ENCODE data around the gene LRP11. TPM values are rescaled to one million over a fixed set of nuclear protein-coding genes. Genes with fewer than 3 reads are reported as not detected.

LRP11 gene
- total and polyA plus RNA-seq, 2 of the 13 experiments (the other 11 are each of a cell fraction or from before 2014, with no cell fraction given) = 32.4 to 48.9 TPM

- TF ChIP-seq, protein P1, sequence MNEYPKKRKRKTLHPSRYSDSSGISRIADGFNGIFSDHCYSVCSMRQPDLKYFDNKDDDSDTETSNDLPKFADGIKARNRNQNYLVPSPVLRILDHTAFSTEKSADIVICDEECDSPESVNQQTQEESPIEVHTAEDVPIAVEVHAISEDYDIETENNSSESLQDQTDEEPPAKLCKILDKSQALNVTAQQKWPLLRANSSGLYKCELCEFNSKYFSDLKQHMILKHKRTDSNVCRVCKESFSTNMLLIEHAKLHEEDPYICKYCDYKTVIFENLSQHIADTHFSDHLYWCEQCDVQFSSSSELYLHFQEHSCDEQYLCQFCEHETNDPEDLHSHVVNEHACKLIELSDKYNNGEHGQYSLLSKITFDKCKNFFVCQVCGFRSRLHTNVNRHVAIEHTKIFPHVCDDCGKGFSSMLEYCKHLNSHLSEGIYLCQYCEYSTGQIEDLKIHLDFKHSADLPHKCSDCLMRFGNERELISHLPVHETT (CRISPR knock-in tag; conservative IDR thresholded peaks at IDR 0.05) = peak; percentile 12; the same call in 1 of the 2 replicates
- peak; percentile 93; the same call in 1 of the 2 replicates for TF ChIP-seq TARDBP (CRISPR knock-in tag; IDR thresholded peaks at IDR 0.05)
- TF ChIP-seq, protein P2, sequence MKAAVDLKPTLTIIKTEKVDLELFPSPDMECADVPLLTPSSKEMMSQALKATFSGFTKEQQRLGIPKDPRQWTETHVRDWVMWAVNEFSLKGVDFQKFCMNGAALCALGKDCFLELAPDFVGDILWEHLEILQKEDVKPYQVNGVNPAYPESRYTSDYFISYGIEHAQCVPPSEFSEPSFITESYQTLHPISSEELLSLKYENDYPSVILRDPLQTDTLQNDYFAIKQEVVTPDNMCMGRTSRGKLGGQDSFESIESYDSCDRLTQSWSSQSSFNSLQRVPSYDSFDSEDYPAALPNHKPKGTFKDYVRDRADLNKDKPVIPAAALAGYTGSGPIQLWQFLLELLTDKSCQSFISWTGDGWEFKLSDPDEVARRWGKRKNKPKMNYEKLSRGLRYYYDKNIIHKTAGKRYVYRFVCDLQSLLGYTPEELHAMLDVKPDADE (CRISPR knock-in tag; IDR thresholded peaks at IDR 0.05) = 0 out of 2 replicates have a peak, but pooled peaks have one; percentile 45
- peak; percentile 80 for TF ChIP-seq CTCF (CRISPR knock-in tag; IDR thresholded peaks at IDR 0.05)
- peak; percentile 83; the same call in 1 of the 3 replicates for TF ChIP-seq MXI1 (IDR thresholded peaks at IDR 0.05; ENCODE audit: borderline replicate concordance, low read depth, low read length)
- TF ChIP-seq, protein P3, sequence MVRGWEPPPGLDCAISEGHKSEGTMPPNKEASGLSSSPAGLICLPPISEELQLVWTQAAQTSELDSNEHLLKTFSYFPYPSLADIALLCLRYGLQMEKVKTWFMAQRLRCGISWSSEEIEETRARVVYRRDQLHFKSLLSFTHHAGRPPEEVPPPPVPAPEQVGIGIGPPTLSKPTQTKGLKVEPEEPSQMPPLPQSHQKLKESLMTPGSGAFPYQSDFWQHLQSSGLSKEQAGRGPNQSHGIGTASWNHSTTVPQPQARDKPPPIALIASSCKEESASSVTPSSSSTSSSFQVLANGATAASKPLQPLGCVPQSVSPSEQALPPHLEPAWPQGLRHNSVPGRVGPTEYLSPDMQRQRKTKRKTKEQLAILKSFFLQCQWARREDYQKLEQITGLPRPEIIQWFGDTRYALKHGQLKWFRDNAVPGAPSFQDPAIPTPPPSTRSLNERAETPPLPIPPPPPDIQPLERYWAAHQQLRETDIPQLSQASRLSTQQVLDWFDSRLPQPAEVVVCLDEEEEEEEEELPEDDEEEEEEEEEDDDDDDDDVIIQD (CRISPR knock-in tag; IDR thresholded peaks at IDR 0.05; ENCODE audit: low read depth) = peak; percentile 69; the same call in 1 of the 2 replicates
- TF ChIP-seq CC2D1A (CRISPR knock-in tag; IDR thresholded peaks at IDR 0.05) = peak; percentile 70; the same call in 1 of the 2 replicates
- TF ChIP-seq MXD3 (CRISPR knock-in tag; IDR thresholded peaks at IDR 0.05) = 0 out of 2 replicates have a peak, but pooled peaks have one; percentile 33
- peak; percentile 30; the same call in 1 of the 2 replicates for TF ChIP-seq BHLHE40 (IDR thresholded peaks at IDR 0.05; ENCODE audit: low read length)
- peak; percentile 22; the same call in 1 of the 2 replicates for TF ChIP-seq ZNF772 (CRISPR knock-in tag; IDR thresholded peaks at IDR 0.05)
- TF ChIP-seq PITX1 (CRISPR knock-in tag; IDR thresholded peaks at IDR 0.05) = peak; percentile 99
- TF ChIP-seq TBL1XR1 (IDR thresholded peaks at IDR 0.05; ENCODE audit: borderline replicate concordance, low read length, partially characterized antibody) = peak; percentile 46
- TF ChIP-seq DBP (CRISPR knock-in tag; IDR thresholded peaks at IDR 0.05; ENCODE audit: not compliant biosample characterization) = peak; percentile 30
- TF ChIP-seq ELF3 (CRISPR knock-in tag; IDR thresholded peaks at IDR 0.05) = peak; percentile 67
- TF ChIP-seq BRD4 (CRISPR knock-in tag; IDR thresholded peaks at IDR 0.05) = peak; percentile 50; the same call in 1 of the 2 replicates
- peak; percentile 95; the same call in 1 of the 2 replicates for TF ChIP-seq ZNF292 (CRISPR knock-in tag; IDR thresholded peaks at IDR 0.05; ENCODE audit: borderline replicate concordance, low read depth)
- TF ChIP-seq ZNF567 (CRISPR knock-in tag; IDR thresholded peaks at IDR 0.05; ENCODE audit: borderline replicate concordance) = peak; percentile 74; the same call in 1 of the 2 replicates
- TF ChIP-seq NFYC (CRISPR knock-in tag; IDR thresholded peaks at IDR 0.05) = no peak
- no peak for TF ChIP-seq WIZ (CRISPR knock-in tag; IDR thresholded peaks at IDR 0.05)
- TF ChIP-seq ZNF614 (CRISPR knock-in tag; IDR thresholded peaks at IDR 0.05; ENCODE audit: borderline replicate concordance) = peak; percentile 91
- no peak for TF ChIP-seq ZMAT5 (CRISPR knock-in tag; IDR thresholded peaks at IDR 0.05; ENCODE audit: borderline replicate concordance, low read depth)
Observed at GRCh38 chr6:149860834-149861602, 3.1 kb downstream of the LRP11 start (continued).
